ENCODE results near the gene AVPR2.
A peak's percentile ranks its signal among the peaks of the same experiment; 100 is the strongest.

Gene AVPR2

GRCh38 chrX:153868576-153869472 lies 35.6 kb upstream of the AVPR2 start:
- TF ChIP-seq Cebpa-rat (IDR thresholded peaks at IDR 0.05), result no peak
- Histone ChIP-seq H3K4me1 (peaks cover 0 to 24% (median 13%) of the 10 kb centered on the region in 10 experiments; a peak in 14 of 20 replicates), H4K20me1 (peaks cover 3 to 60% (median 24%) of the 10 kb centered on the region in 11 experiments; a peak in 16 of 22 replicates), H3K4me3 (no peak overlapping the region), H3K36me3 (peaks cover 0 to 49% (median 0%) of the 10 kb centered on the region in 11 experiments; a peak in 4 of 22 replicates), H3K4me2 (no peak overlapping the region), H3K9ac (no peak overlapping the region), H3K27ac (no peak overlapping the region), H3K9me3 (replicated peaks in 1 of 11) (peaks cover 0 to 12% (median 0%) of the 10 kb centered on the region in 11 experiments; a peak in 4 of 22 replicates), H3K27me3 (peaks cover 30 to 96% (median 84%) of the 10 kb centered on the region in 11 experiments)

GRCh38 chrX:153869473-153870287 lies 34.8 kb upstream of the AVPR2 start:
- H3K9ac ChIP-seq, result no peak overlapping the region
- H3K4me3 ChIP-seq, result no peak overlapping the region
- peak overlapping the region in 3 of 11 experiments; percentile 1 to 32 (median 30); a peak in 3 of 22 replicates for H3K4me2 ChIP-seq
- H3K27ac ChIP-seq, result no peak overlapping the region
- H3K9me3 ChIP-seq (replicated peaks in 1 of 11), result peaks cover 0 to 12% (median 0%) of the 10 kb centered on the region in 11 experiments; a peak in 4 of 22 replicates
- H3K27me3 ChIP-seq, result peaks cover 31 to 96% (median 84%) of the 10 kb centered on the region in 11 experiments
- peaks cover 10 to 60% (median 28%) of the 10 kb centered on the region in 11 experiments; a peak in 17 of 22 replicates for H4K20me1 ChIP-seq
- peaks cover 0 to 49% (median 0%) of the 10 kb centered on the region in 11 experiments; a peak in 4 of 22 replicates for H3K36me3 ChIP-seq
- peaks cover 0 to 15% (median 4%) of the 10 kb centered on the region in 10 experiments; a peak in 12 of 20 replicates for H3K4me1 ChIP-seq
- TF ChIP-seq Cebpa-rat (IDR thresholded peaks at IDR 0.05), result no peak

DNA sequence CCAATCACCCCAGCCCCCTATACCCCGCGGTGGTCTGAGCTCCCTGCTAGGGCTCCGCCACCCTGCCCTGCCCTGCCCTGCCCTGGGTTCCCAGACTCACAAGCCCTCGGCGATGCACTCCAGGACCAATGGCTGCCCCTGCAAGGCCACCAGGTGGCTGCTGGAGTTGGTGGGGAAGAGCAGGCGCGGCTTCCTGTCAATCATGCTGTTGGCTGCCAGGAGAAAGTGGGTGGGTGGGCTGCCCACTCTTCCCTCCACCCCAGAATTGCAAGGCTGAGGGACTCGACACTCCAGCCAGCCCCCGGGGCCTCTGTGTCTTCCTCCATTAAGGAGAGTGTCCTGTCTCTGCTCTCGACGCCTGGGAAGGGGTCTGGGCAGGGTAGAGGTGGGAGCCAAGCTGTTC lies 34.2 kb upstream of the AVPR2 start:
- H3K4me3 ChIP-seq, result no peak overlapping the region
- H3K4me1 ChIP-seq, result peaks cover 0 to 10% (median 0%) of the 10 kb centered on the region in 10 experiments; a peak in 4 of 20 replicates
- H3K27ac ChIP-seq, result no peak overlapping the region
- peaks cover 35 to 94% (median 82%) of the 10 kb centered on the region in 11 experiments for H3K27me3 ChIP-seq
- H4K20me1 ChIP-seq, result peaks cover 11 to 62% (median 34%) of the 10 kb centered on the region in 11 experiments; a peak in 17 of 22 replicates
- peaks cover 0 to 49% (median 0%) of the 10 kb centered on the region in 11 experiments; a peak in 4 of 22 replicates for H3K36me3 ChIP-seq
- TF ChIP-seq Cebpa-rat (IDR thresholded peaks at IDR 0.05), result no peak
- H3K9me3 ChIP-seq (replicated peaks in 1 of 11), result peaks cover 0 to 12% (median 0%) of the 10 kb centered on the region in 11 experiments; a peak in 4 of 22 replicates
- H3K4me2 ChIP-seq, result peak overlapping the region in 3 of 11 experiments; percentile 1 to 32 (median 30); a peak in 3 of 22 replicates
- H3K9ac ChIP-seq, result no peak overlapping the region

- Histone ChIP-seq H3K27ac (no peak overlapping the region), H3K9me3 (replicated peaks in 1 of 11) (peaks cover 0 to 12% (median 0%) of the 10 kb centered on the region in 11 experiments; a peak in 4 of 22 replicates), H3K27me3 (peaks cover 35 to 88% (median 76%) of the 10 kb centered on the region in 11 experiments), H3K9ac (no peak overlapping the region), H4K20me1 (peaks cover 11 to 66% (median 34%) of the 10 kb centered on the region in 11 experiments; a peak in 17 of 22 replicates), H3K4me2 (no peak overlapping the region), H3K36me3 (peaks cover 0 to 47% (median 0%) of the 10 kb centered on the region in 11 experiments; a peak in 4 of 22 replicates), H3K4me3 (no peak overlapping the region), H3K4me1 (peaks cover 0 to 10% (median 0%) of the 10 kb centered on the region in 10 experiments; a peak in 4 of 20 replicates)
- no peak for TF ChIP-seq Cebpa-rat (IDR thresholded peaks at IDR 0.05)
Observed at GRCh38 chrX:153870791-153871360, 33.6 kb upstream of the AVPR2 start.

GRCh38 chrX:153871451-153871850 lies 33.0 kb upstream of the AVPR2 start:
- no peak for TF ChIP-seq Cebpa-rat (IDR thresholded peaks at IDR 0.05)
- Histone ChIP-seq H3K9ac (no peak overlapping the region), H3K27ac (no peak overlapping the region), H3K27me3 (peaks cover 35 to 82% (median 73%) of the 10 kb centered on the region in 11 experiments), H3K4me1 (peaks cover 0 to 11% (median 2%) of the 10 kb centered on the region in 10 experiments; a peak in 6 of 20 replicates), H3K36me3 (peaks cover 0 to 42% (median 0%) of the 10 kb centered on the region in 11 experiments; a peak in 4 of 22 replicates), H3K4me2 (no peak overlapping the region), H3K9me3 (replicated peaks in 1 of 11) (peaks cover 0 to 10% (median 0%) of the 10 kb centered on the region in 11 experiments; a peak in 4 of 22 replicates), H3K4me3 (no peak overlapping the region), H4K20me1 (peaks cover 11 to 66% (median 34%) of the 10 kb centered on the region in 11 experiments; a peak in 17 of 22 replicates)

- H3K9me3 ChIP-seq (replicated peaks in 1 of 11), result peaks cover 0 to 2% (median 0%) of the 10 kb centered on the region in 11 experiments; a peak in 3 of 22 replicates
- H3K36me3 ChIP-seq, result peaks cover 0 to 34% (median 0%) of the 10 kb centered on the region in 11 experiments; a peak in 4 of 22 replicates
- no peak overlapping the region for H3K4me3 ChIP-seq
- TF ChIP-seq Cebpa-rat (IDR thresholded peaks at IDR 0.05), result no peak
- H3K27ac ChIP-seq, result no peak overlapping the region
- no peak overlapping the region for H3K4me2 ChIP-seq
- H3K4me1 ChIP-seq, result peaks cover 0 to 18% (median 9%) of the 10 kb centered on the region in 10 experiments; a peak in 16 of 20 replicates
- no peak overlapping the region for H3K9ac ChIP-seq
- H4K20me1 ChIP-seq, result peaks cover 11 to 66% (median 34%) of the 10 kb centered on the region in 11 experiments; a peak in 17 of 22 replicates
- H3K27me3 ChIP-seq, result peaks cover 35 to 75% (median 66%) of the 10 kb centered on the region in 11 experiments
Observed at GRCh38 chrX:153871946-153872878, 32.3 kb upstream of the AVPR2 start.

Data from BLaER1 treated with 17β-estradiol and CSF1 and Interleukin-3, amounts not matched to agents 10 nM and 100 nM (cell line).